ENCODE measurements around the gene IFITM1. TPM values are rescaled to one million over a fixed set of nuclear protein-coding genes. Genes with fewer than 3 reads are reported as not detected.

Gene IFITM1
- total and polyA plus RNA-seq, 2 of the 13 experiments (the other 11 are each of a cell fraction or from before 2014, with no cell fraction given), result 0.38 to 11.1 TPM

GRCh38 chr11:315051-315481, 1.2 kb downstream of the IFITM1 start (continued):
- TF ChIP-seq PRDM10 (CRISPR knock-in tag; IDR thresholded peaks at IDR 0.05; ENCODE audit: low read depth), result no peak
- TF ChIP-seq KLF9 (CRISPR knock-in tag; IDR thresholded peaks at IDR 0.05; ENCODE audit: low read depth), result no peak
- TF ChIP-seq NFYB (CRISPR knock-in tag; IDR thresholded peaks at IDR 0.05), result no peak
- no peak for TF ChIP-seq REXO4 (CRISPR knock-in tag; IDR thresholded peaks at IDR 0.05; ENCODE audit: borderline replicate concordance)
- no peak for TF ChIP-seq FOXK1 (CRISPR knock-in tag; IDR thresholded peaks at IDR 0.05; ENCODE audit: borderline replicate concordance, low read depth)
- TF ChIP-seq CSRNP2 (CRISPR knock-in tag; conservative IDR thresholded peaks at IDR 0.05; ENCODE audit: low read depth), result no peak
- peak; percentile 62 for TF ChIP-seq PATZ1 (CRISPR knock-in tag; IDR thresholded peaks at IDR 0.05)
- TF ChIP-seq ZNF609 (CRISPR knock-in tag; IDR thresholded peaks at IDR 0.05; ENCODE audit: borderline replicate concordance), result no peak
- TF ChIP-seq JUNB (CRISPR knock-in tag; IDR thresholded peaks at IDR 0.05; ENCODE audit: borderline replicate concordance), result no peak
- no peak for TF ChIP-seq REST (IDR thresholded peaks at IDR 0.05; ENCODE audit: borderline replicate concordance in 1 of 2, low read depth in 1 of 2, low read length in 2 of 2)
- TF ChIP-seq U2AF2 (IDR thresholded peaks at IDR 0.05; ENCODE audit: low read depth, low read length), result no peak
- TF ChIP-seq PAWR (CRISPR knock-in tag; IDR thresholded peaks at IDR 0.05; ENCODE audit: borderline replicate concordance), result no peak
- TF ChIP-seq ZNF75D (CRISPR knock-in tag; IDR thresholded peaks at IDR 0.05; ENCODE audit: borderline replicate concordance), result no peak
